Activated T-helper 17 cell treated with anti-CD3 and anti-CD28 coated beads, Interleukin-2, amount 50 U/mL, for 72 hours (primary cell): ENCODE data around the gene SLC44A1. TPM values are rescaled to one million over a fixed set of nuclear protein-coding genes. Genes with fewer than 3 reads are reported as not detected.

Experiments used
- ATAC-seq: fragments of 150-1000 bp; cut with Tn5 transposase; replicated peaks from 2 replicates; pipeline ENCODE4 v1.10.0; 2021; ENCODE audit warnings: mild to moderate bottlenecking, moderate library complexity
- H3K27ac Mint-ChIP-seq: one replicate; pipeline ENCODE4 v1.8.0; 2022; ENCODE audit warnings: mixed read lengths
- H3K27me3 Mint-ChIP-seq: one replicate; pipeline ENCODE4 v1.8.0; 2022; ENCODE audit warnings: mixed read lengths
- H3K36me3 Mint-ChIP-seq: one replicate; pipeline ENCODE4 v1.8.0; 2022; ENCODE audit warnings: low read depth, mild to moderate bottlenecking, mixed read lengths
- H3K4me1 Mint-ChIP-seq: one replicate; pipeline ENCODE4 v1.8.0; 2022; ENCODE audit warnings: mixed read lengths
- H3K4me3 Mint-ChIP-seq: one replicate; pipeline ENCODE4 v1.8.0; 2022; ENCODE audit warnings: mild to moderate bottlenecking, mixed read lengths
- H3K9me3 Mint-ChIP-seq: one replicate; pipeline ENCODE4 v1.8.0; 2022; ENCODE audit warnings: mixed read lengths
- total RNA-seq, 2 donors: library from RNA; stranded (reverse); gene quantifications; one replicate each; pipeline ENCODE4 v1.2.3, GENCODE V29; 2022

SLC44A1 gene
- total RNA-seq, 2 donors from 2014 or later, result 4.4 to 5.0 TPM

DNA sequence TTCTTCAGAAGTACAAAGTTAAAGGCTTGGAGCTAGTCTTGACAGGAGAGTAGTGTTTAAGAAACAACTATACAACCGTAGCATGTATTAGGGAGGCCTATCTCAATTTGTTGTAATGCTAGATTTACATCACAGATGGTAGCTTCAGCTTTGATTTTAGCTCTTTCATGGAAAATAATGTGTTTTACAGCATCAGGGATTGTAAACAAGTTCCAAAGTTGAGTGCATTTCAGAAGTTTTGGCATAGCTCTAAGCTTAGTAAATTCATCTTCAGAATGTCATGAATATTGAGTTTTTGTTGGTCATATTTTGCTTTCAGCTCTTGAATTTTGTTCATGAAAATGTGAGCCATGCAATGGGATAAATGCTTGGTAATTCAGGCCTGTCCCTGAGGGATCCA, 30.7 kb downstream of the SLC44A1 start:
- Mint-ChIP-seq H3K4me3 (no peak overlapping the region), H3K36me3 (no peaks in the 10 kb centered on the region), H3K9me3 (no peaks in the 10 kb centered on the region), H3K27me3 (no peaks in the 10 kb centered on the region), H3K4me1 (peaks cover 4% of the 10 kb centered on the region), H3K27ac (no peak overlapping the region)
- ATAC-seq, result no peak

DNA sequence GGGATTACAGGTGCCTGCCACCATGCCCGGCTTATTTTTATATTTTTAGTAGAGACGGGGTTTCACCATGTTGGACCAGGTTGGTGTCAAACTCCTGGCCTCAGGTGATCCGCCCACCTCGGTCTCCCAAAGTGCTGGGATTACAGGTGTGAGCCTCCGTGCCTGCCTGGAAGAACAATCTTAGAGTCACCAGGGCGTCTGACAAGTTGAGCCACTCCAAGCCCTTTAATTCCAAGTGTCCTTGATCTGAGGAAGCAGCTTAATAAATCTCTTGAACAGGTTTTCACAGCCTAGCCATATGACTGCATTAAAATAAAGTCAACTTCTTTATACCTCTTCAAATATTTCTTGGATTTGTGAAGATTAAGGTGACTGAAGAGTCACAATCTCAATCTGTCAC, 31.5 kb downstream of the SLC44A1 start:
- H3K27ac Mint-ChIP-seq, result no peak overlapping the region
- H3K4me1 Mint-ChIP-seq, result no peaks in the 10 kb centered on the region

DNA sequence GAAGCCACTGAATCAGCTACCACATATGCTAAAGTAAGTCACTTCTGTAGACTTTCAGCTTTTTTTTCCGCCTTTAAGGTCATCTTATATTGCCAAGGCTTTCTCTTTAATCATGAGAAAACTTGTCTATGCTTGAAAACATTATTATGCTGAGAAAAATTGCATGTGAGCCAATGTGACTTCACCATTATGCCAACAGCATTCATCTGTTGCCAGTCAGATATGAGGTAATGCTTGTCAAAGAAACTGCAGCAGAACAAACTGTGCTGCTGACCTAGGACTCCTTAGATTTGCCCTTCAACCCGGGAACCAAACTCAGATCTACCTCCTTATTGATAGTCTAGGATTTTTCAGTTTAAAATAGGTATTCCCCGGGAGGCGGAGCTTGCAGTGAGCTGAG, 34.3 kb downstream of the SLC44A1 start:
- Mint-ChIP-seq H3K4me1 (peaks cover 4% of the 10 kb centered on the region), H3K27me3 (no peaks in the 10 kb centered on the region), H3K27ac (no peak overlapping the region), H3K36me3 (no peaks in the 10 kb centered on the region), H3K9me3 (no peaks in the 10 kb centered on the region), H3K4me3 (no peak overlapping the region)
- ATAC-seq, result no peak

More for the DNA sequence above, 31.5 kb downstream of the SLC44A1 start:
- no peaks in the 10 kb centered on the region for H3K9me3 Mint-ChIP-seq
- no peaks in the 10 kb centered on the region for H3K36me3 Mint-ChIP-seq
- H3K4me3 Mint-ChIP-seq, result no peak overlapping the region
- H3K27me3 Mint-ChIP-seq, result no peaks in the 10 kb centered on the region
- no peak for ATAC-seq

DNA sequence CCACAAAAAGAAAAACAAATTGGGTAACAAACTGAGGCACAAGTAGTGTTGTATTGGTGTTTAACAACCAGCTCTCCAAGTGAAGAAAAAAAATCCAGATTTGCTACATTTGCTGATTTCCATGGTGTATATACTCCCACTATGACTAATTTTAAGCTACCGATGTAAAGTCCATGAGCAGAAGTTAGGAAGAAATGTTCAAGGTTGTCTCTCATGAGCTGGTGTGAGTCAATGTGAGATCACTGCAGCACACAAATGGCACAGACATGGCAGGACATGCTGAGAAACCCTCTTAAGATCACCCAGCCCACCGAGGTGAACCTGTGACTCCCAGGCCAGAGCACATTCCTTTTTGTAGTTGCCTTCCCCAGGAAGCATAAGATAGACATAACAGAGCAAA, 36.2 kb downstream of the SLC44A1 start:
- Mint-ChIP-seq H3K4me3 (no peak overlapping the region), H3K27me3 (no peaks in the 10 kb centered on the region), H3K36me3 (no peaks in the 10 kb centered on the region), H3K9me3 (no peaks in the 10 kb centered on the region), H3K4me1 (peaks cover 4% of the 10 kb centered on the region), H3K27ac (no peak overlapping the region)
- no peak for ATAC-seq

DNA sequence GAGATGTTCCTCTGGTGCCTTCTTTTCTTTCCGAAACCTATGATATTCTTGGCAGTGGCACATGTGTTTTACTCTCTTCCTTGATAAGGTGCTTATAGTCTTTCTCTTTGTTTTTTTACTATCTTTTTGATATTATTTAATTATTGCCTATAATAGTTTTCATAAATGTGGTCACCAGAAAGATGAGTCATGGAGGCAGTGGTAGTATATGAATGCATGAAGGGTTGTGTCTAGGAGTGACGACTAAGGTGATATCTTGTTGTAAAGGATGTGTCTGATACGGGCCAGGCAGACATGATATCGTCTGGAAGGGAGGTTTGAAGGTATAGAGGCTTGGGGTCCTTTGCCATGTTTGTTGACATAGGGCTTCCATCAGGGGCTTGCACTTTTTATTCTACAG, 36.8 kb downstream of the SLC44A1 start:
- peaks cover 4% of the 10 kb centered on the region for H3K4me1 Mint-ChIP-seq
- no peaks in the 10 kb centered on the region for H3K9me3 Mint-ChIP-seq
- H3K4me3 Mint-ChIP-seq, result no peak overlapping the region
- H3K27me3 Mint-ChIP-seq, result no peaks in the 10 kb centered on the region
- no peak for ATAC-seq
- no peaks in the 10 kb centered on the region for H3K36me3 Mint-ChIP-seq
- H3K27ac Mint-ChIP-seq, result no peak overlapping the region

DNA sequence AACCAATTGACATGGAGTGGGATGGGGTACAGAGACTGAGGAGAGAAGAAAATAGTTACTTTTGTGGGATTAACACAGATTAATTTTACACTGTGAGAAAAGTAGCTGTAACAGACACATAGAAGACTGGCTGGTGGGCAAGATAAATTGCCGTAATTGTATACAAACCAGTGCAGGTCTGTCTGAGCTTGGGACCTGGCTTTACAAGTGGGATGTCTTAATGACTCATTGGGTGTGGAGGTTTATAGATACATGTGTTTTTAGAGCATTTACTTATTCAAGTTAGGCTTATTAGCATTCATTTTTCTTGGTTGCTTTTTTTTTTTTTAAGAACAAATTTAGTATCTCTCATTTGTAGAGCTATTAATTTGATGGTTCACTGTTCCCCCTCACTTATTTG, 37.5 kb downstream of the SLC44A1 start:
- Mint-ChIP-seq H3K36me3 (no peaks in the 10 kb centered on the region), H3K9me3 (no peaks in the 10 kb centered on the region), H3K27ac (no peak overlapping the region), H3K4me3 (no peak overlapping the region), H3K4me1 (peaks cover 4% of the 10 kb centered on the region), H3K27me3 (no peaks in the 10 kb centered on the region)
- no peak for ATAC-seq

DNA sequence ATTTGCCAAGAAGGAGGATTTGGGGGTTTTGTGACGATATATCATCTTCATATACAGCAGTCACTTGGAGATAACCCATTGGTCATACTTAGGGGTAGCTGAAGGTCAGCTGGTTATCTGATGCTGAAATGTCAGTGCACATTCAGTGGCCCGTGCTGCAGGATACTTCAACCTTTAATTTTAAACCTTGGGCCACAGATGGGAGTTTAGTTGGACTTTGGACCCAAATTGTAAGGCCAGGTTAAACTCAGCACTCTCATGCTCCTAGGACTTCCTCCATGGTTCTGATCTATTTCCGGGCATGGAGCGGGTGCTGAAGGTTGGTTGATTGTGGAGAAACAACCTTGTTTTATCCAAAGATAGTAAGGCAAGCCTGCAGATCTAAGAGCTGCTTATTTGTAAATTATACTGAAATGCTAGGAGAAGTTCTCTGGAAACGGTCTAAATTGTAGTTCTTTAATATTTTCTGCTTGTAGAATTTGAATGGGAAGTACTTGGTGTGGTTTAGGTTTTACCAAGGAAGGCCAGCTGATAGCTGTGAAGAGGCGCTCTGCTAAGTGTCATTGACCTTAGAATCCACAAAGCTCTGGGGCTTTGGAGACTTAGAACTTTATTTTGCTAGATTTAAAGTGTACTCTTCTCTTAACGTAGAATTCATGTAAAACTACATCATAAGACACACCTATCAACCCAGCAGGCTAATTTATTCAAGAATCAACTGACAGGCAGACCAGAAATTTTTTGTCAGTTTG, 38.6 kb downstream of the SLC44A1 start:
- H3K36me3 Mint-ChIP-seq, result no peaks in the 10 kb centered on the region
- no peak for ATAC-seq
- no peaks in the 10 kb centered on the region for H3K9me3 Mint-ChIP-seq

DNA sequence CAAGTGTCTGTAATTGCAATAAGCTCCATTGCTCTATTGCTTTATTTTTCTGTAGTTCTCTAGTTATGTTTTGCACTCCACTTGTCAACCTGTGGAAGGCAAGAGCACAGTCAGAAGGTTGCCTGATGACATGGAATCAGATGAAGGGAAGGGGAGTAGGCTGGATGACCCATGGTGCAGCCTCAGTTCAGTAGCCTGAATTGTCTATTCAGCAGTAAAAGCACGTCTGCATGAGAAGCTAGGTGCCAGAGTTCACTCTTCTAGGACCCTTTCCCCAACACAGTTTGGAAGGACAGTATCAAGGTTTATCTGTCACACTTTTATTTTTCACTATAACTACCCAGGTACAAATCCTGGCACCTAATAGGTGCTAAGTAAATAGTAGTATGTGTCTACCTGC, 39.3 kb downstream of the SLC44A1 start:
- no peaks in the 10 kb centered on the region for H3K27me3 Mint-ChIP-seq
- no peak for ATAC-seq

More for the DNA sequence above, 38.6 kb downstream of the SLC44A1 start:
- H3K4me3 Mint-ChIP-seq, result no peak overlapping the region
- H3K27me3 Mint-ChIP-seq, result no peaks in the 10 kb centered on the region
- no peak overlapping the region for H3K27ac Mint-ChIP-seq
- H3K4me1 Mint-ChIP-seq, result peaks cover 4% of the 10 kb centered on the region

DNA sequence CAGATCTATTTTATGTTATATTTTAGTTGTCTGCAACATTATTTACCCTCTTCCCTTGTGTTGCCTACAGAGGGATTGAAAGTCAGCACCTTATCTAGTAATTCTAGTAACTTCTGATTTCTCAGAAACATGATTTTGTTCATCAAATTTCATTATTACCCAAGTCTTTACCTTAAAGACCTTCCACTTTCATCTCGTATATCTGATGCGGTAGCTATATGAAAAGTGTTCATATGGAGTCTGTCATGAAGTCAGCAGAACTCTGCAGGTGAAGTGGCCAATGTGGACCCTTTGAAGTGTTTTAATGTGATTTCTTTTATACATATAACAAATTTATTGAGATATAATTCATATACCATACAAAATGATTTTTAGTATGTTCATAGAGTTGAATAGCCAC, 40.0 kb downstream of the SLC44A1 start:
- Mint-ChIP-seq H3K4me1 (peaks cover 4% of the 10 kb centered on the region), H3K36me3 (no peaks in the 10 kb centered on the region), H3K9me3 (no peaks in the 10 kb centered on the region), H3K27ac (no peak overlapping the region), H3K27me3 (no peaks in the 10 kb centered on the region), H3K4me3 (no peak overlapping the region)
- no peak for ATAC-seq

More for the DNA sequence above, 39.3 kb downstream of the SLC44A1 start:
- no peaks in the 10 kb centered on the region for H3K36me3 Mint-ChIP-seq
- H3K4me1 Mint-ChIP-seq, result peaks cover 4% of the 10 kb centered on the region
- H3K27ac Mint-ChIP-seq, result no peak overlapping the region
- no peak overlapping the region for H3K4me3 Mint-ChIP-seq
- no peaks in the 10 kb centered on the region for H3K9me3 Mint-ChIP-seq

DNA sequence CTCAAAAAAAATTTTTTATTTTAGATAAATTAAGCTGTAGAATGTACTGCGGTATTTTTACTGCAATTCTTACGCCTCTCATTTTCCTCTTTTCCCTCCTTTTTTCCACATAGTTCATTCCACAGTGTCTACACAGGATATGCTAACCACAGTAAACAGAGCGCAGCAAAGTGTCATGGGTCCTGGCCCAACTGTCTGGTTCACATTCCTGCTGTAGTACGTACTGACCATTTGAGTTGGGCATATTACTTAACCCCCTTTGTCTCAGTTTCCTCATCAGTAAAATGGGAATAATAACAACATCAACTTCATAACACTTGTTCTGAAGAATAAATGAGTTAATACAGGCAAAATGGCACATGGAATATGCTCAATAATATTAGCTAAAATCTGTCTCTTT, 41.6 kb downstream of the SLC44A1 start:
- no peaks in the 10 kb centered on the region for H3K27me3 Mint-ChIP-seq
- ATAC-seq, result no peak
- H3K36me3 Mint-ChIP-seq, result no peaks in the 10 kb centered on the region
- H3K27ac Mint-ChIP-seq, result no peak overlapping the region
- no peak overlapping the region for H3K4me3 Mint-ChIP-seq
- H3K4me1 Mint-ChIP-seq, result peaks cover 4% of the 10 kb centered on the region
- H3K9me3 Mint-ChIP-seq, result no peaks in the 10 kb centered on the region

DNA sequence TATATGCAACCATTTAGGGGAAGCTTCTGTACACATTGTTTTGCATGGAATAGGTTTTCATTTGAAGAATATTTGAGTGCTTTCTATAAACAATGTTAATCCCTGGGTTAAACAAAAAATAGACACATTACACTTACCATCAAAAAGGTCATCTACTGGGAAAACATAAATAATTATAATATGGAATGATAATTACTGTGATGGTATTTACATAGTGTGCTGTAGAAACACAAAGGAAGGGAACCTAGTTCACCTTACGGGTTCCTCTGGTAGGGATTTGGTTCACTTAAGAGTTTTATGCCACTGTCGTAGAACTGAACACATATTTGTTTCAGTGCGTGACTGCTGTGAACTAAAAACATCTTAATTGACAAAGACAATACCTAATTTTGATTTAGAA, 44.9 kb downstream of the SLC44A1 start:
- H3K4me3 Mint-ChIP-seq, result no peak overlapping the region
- peaks cover 2% of the 10 kb centered on the region for H3K4me1 Mint-ChIP-seq
- H3K27ac Mint-ChIP-seq, result no peak overlapping the region
- H3K36me3 Mint-ChIP-seq, result no peaks in the 10 kb centered on the region
- H3K9me3 Mint-ChIP-seq, result no peaks in the 10 kb centered on the region
- no peak for ATAC-seq
- H3K27me3 Mint-ChIP-seq, result no peaks in the 10 kb centered on the region

DNA sequence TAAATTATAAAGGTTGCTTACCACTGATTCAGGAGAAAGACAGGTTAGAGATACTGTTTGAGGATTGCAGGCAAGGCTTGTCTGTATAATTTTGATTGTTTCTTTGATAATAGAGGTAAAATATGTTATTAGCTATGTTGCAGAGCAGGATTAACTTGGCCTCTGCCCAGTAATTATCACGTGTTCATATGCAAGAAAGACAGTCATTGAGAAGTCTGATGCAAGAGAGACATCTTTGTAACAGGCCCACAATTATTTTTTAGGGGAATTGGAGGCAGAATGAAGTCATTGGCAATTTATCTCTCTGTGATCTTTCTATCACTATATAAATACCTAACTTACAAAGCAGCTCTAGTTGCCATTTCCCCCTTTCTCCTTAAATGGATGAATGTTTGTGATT, 46.0 kb downstream of the SLC44A1 start:
- no peak for ATAC-seq
- Mint-ChIP-seq H3K9me3 (no peaks in the 10 kb centered on the region), H3K4me3 (no peak overlapping the region)

DNA sequence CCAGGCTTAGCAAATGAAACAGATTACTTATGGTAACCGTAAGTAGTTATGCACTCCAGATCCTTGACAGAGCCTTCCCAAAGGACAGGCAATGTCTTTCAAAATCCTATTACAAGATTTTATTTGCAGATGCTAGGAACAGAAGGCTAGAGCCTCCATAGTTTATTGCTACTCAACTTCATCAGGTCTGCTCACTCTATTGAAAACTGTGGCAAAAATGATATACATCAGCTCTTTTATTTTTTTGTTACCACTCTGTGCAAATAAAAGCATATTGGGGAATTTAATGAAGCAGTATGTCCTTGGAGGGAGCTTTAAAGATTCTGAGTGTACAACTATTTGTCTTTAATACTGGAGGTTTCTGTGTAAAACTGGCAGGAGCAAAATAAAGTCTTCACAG, 46.5 kb downstream of the SLC44A1 start:
- Mint-ChIP-seq H3K36me3 (no peaks in the 10 kb centered on the region), H3K27me3 (no peaks in the 10 kb centered on the region), H3K9me3 (no peaks in the 10 kb centered on the region), H3K4me1 (peaks cover 4% of the 10 kb centered on the region), H3K4me3 (no peak overlapping the region), H3K27ac (no peak overlapping the region)
- ATAC-seq, result no peak

More for the DNA sequence above, 46.0 kb downstream of the SLC44A1 start:
- Mint-ChIP-seq H3K27ac (no peak overlapping the region), H3K4me1 (peaks cover 4% of the 10 kb centered on the region), H3K27me3 (no peaks in the 10 kb centered on the region), H3K36me3 (no peaks in the 10 kb centered on the region)

DNA sequence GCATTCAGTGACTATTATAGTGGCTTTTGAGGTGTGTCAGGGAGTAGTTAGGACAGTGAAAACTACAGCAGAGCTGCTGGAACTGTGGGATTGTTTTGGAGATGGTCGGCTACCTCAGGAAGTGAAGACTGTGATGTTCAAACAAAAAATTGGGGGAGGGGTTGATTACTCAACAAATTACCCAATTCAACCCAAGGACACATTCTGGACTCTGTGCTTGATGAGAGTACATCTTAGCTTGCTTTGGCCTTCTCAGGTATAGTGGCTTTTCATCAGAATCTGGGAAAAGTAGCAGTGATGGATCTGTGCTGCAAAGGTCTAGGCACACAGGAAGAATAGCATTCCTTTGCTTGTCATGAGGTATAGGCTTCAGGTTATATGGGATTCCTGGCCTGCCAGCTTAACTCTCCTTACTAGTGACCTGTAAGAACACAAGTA, 47.0 kb downstream of the SLC44A1 start:
- no peak for ATAC-seq
- Mint-ChIP-seq H3K36me3 (no peaks in the 10 kb centered on the region), H3K27me3 (no peaks in the 10 kb centered on the region), H3K4me3 (no peak overlapping the region), H3K9me3 (no peaks in the 10 kb centered on the region), H3K4me1 (peaks cover 4% of the 10 kb centered on the region), H3K27ac (no peak overlapping the region)

DNA sequence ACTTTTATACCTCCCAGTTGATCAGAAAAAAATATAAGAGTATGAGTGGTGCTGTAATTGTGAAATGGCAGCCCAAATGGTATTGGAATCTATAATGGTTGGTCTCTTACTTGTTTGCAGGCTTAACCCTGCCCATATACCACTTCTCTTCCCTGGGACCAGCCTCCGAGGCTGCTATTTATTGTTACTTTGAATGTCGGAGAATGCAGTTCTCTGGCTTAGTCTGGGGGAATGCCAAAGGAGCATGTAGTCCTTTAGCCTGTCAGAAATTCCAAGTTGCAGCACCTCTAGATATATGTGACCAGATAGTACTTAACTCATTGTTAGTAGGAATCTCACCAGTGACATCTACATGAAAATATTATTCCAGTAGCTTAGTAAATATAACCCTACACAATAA, 47.5 kb downstream of the SLC44A1 start:
- peaks cover 4% of the 10 kb centered on the region for H3K4me1 Mint-ChIP-seq
- H3K4me3 Mint-ChIP-seq, result no peak overlapping the region
- ATAC-seq, result no peak
- no peaks in the 10 kb centered on the region for H3K36me3 Mint-ChIP-seq
- H3K27ac Mint-ChIP-seq, result no peak overlapping the region
- no peaks in the 10 kb centered on the region for H3K9me3 Mint-ChIP-seq
- H3K27me3 Mint-ChIP-seq, result no peaks in the 10 kb centered on the region

DNA sequence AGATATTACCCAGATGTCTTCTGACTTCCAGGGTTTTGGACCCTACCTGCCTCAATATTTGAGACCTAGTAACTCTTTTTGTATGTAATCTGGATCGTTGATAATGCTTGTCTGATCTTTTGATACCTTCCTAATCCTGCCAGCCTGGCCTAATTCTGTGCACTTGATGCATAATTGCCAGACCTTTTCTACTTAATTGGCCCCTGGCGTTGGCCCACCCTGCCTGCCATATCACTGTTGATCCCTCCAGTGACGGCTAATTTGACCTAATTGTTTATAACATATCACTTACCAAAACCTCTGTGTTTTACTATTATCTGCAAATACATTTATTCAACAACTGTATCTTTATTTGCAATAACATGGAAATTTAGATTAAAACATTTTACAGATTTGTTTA, 49.0 kb downstream of the SLC44A1 start:
- Mint-ChIP-seq H3K36me3 (peaks cover 1% of the 10 kb centered on the region), H3K27ac (no peak overlapping the region), H3K4me1 (peaks cover 4% of the 10 kb centered on the region), H3K4me3 (no peak overlapping the region), H3K9me3 (no peaks in the 10 kb centered on the region), H3K27me3 (no peaks in the 10 kb centered on the region)
- no peak for ATAC-seq
